Caco-2 (cell line): Measurements from ENCODE around the gene GOLGA6A. TPM values are rescaled to one million over a fixed set of nuclear protein-coding genes. Genes with fewer than 3 reads are reported as not detected.
"Not testable (repeated sequence)": the region's sequence is repeated elsewhere in the genome, so short reads cannot be mapped to it uniquely, and the experiment has no call there.

ENCODE experiments used
- BruUV-seq: library from RNA; stranded (reverse); fragments of 400-500 nt; replicated peaks from 2 replicates; lab custom pipeline; 2021; lab: Mats Ljungman, UMichigan
- CTCF ChIA-PET: fragments of 300-600 bp; sonication (Branson Sonifier 250); formaldehyde crosslinking; loops from one replicate; lab custom pipeline; 2022; ENCODE audit warnings: antibody characterized with exemption; lab: Charles Lee
- POLR2A ChIA-PET: fragments of 300-600 bp; sonication (Branson Sonifier 250); formaldehyde crosslinking; loops from one replicate; lab custom pipeline; 2022; ENCODE audit warnings: antibody characterized with exemption; lab: Charles Lee
- DNase-seq, 2 experiments: peaks; one replicate each; pipeline versions ENCODE4 v3.0.0 to v3.0.0-alpha.2; 2020 to 2022
- H3K27me3 ChIP-seq: replicated peaks from 2 replicates; pipeline ENCODE4 v1.6.0; 2011; ENCODE audit warnings: low read length; ENCODE audit not compliant: control insufficient read depth, insufficient read depth
- H3K36me3 ChIP-seq: 2 replicates; pipeline ENCODE4 v1.5.1; 2011; ENCODE audit warnings: low read length; ENCODE audit not compliant: control insufficient read depth, insufficient read depth
- H3K4me1 ChIP-seq: fragments of 250-450 bp; sonication (Bioruptor Pico); 2 replicates; pipeline ENCODE4 v1.5.1; 2020; ENCODE audit warnings: mild to moderate bottlenecking
- H3K4me3 ChIP-seq: 2 replicates; pipeline ENCODE4 v1.5.1; 2011; ENCODE audit warnings: low read depth, mild to moderate bottlenecking, control low read depth, low read length
- H3K9me3 ChIP-seq: fragments of 250-450 bp; sonication (Bioruptor Pico); 2 replicates; pipeline ENCODE4 v1.5.1; 2020; ENCODE audit warnings: mild to moderate bottlenecking, moderate library complexity
- H3K27ac Mint-ChIP-seq: one replicate; pipeline ENCODE4 v1.8.0; 2022; ENCODE audit warnings: mixed read lengths; ENCODE audit not compliant: unreplicated experiment
- H3K27me3 Mint-ChIP-seq: one replicate; pipeline ENCODE4 v1.8.0; 2022; ENCODE audit warnings: mixed read lengths; ENCODE audit not compliant: insufficient read depth, unreplicated experiment
- H3K36me3 Mint-ChIP-seq: one replicate; pipeline ENCODE4 v1.8.0; 2022; ENCODE audit warnings: mild to moderate bottlenecking, mixed read lengths; ENCODE audit not compliant: insufficient read depth, unreplicated experiment
- H3K4me1 Mint-ChIP-seq: one replicate; pipeline ENCODE4 v1.8.0; 2022; ENCODE audit warnings: low read depth, mixed read lengths; ENCODE audit not compliant: unreplicated experiment
- H3K4me3 Mint-ChIP-seq: one replicate; pipeline ENCODE4 v1.8.0; 2022; ENCODE audit warnings: mild to moderate bottlenecking, moderate library complexity, mixed read lengths; ENCODE audit not compliant: unreplicated experiment
- H3K9me3 Mint-ChIP-seq: one replicate; pipeline ENCODE4 v1.8.0; 2022; ENCODE audit warnings: mixed read lengths; ENCODE audit not compliant: unreplicated experiment
- intact Hi-C: fragments of 100-400 bp; cut with micrococcal nuclease; formaldehyde crosslinking; loops from one replicate; pipeline ENCODE4 v1.10.0; 2022; ENCODE audit not compliant: unreplicated experiment
- total RNA-seq: library from RNA; stranded (reverse); gene quantifications from 2 replicates; pipeline ENCODE4 v1.2.3, GENCODE V29; 2022
- TF ChIP-seq, protein P1 (sequence below), 2 experiments: fragments of 200-600 bp in 1 of 2; IDR thresholded peaks; 1 replicate in 1 of 2; 2 replicates in 1 of 2; pipeline versions ENCODE4 v1.5.1 to v1.8.0; 2011 to 2022; ENCODE audit warnings: antibody characterized with exemption in 1 of 2, control low read depth in 1 of 2, inconsistent platforms in 1 of 2, low read depth in 1 of 2, low read length in 1 of 2, mild to moderate bottlenecking in 1 of 2, moderate library complexity in 1 of 2; ENCODE audit not compliant: insufficient read depth in 1 of 2, severe bottlenecking in 1 of 2, unreplicated experiment in 1 of 2

Gene GOLGA6A
- total RNA-seq, 1 experiment from 2014 or later = not detected

DNA sequence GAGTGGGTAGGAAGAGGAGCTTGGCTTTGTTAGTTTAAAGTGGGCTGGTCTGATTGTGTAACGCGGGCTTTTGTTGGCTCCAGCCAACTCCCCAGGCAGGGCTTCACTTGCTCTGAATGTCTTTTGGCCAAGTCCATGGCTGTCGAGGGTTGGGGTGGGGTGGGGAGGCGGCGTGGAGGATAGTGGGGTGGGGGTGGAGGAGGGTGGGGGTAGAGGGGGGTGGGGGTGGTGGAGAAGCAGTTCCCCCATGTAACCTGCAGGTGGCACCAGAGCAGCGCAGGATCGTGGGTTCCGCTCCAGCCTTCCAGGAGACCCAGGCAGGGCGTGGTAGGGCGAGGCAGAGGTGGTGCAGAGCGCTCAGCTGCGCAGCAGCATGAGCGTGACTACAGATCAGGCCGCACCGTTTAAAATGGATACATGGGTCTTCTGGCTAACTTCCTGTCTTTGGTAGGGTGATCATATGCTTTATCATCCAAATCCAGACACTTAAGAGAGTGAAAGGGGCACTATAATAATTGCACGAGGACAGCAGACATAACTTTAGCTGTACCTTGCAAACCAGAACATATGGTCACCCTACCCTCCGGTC is 28.3 kb downstream of the GOLGA6A start:
- Mint-ChIP-seq H3K4me1 (no peaks in the 10 kb centered on the region), H3K9me3 (no peaks in the 10 kb centered on the region), H3K4me3 (no peak overlapping the region), H3K27ac (no peak overlapping the region), H3K36me3 (no peaks in the 10 kb centered on the region), H3K27me3 (peaks cover 15% of the 10 kb centered on the region)
- TF ChIP-seq, protein P1, sequence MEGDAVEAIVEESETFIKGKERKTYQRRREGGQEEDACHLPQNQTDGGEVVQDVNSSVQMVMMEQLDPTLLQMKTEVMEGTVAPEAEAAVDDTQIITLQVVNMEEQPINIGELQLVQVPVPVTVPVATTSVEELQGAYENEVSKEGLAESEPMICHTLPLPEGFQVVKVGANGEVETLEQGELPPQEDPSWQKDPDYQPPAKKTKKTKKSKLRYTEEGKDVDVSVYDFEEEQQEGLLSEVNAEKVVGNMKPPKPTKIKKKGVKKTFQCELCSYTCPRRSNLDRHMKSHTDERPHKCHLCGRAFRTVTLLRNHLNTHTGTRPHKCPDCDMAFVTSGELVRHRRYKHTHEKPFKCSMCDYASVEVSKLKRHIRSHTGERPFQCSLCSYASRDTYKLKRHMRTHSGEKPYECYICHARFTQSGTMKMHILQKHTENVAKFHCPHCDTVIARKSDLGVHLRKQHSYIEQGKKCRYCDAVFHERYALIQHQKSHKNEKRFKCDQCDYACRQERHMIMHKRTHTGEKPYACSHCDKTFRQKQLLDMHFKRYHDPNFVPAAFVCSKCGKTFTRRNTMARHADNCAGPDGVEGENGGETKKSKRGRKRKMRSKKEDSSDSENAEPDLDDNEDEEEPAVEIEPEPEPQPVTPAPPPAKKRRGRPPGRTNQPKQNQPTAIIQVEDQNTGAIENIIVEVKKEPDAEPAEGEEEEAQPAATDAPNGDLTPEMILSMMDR (IDR thresholded peaks at IDR 0.05; ENCODE audit: insufficient read depth in 1 of 2, low read depth in 1 of 2, low read length in 1 of 2, severe bottlenecking in 1 of 2, unreplicated experiment in 1 of 2) = peak; percentile 59 to 61
- no peaks in the 10 kb centered on the region for H3K36me3 ChIP-seq
- intact Hi-C loops = loop anchor here (5.0 kb wide), 1 partner anchor 268 kb away; no protein-coding TSS in a partner anchor
- H3K4me1 ChIP-seq = no peaks in the 10 kb centered on the region
- H3K9me3 ChIP-seq = no peaks in the 10 kb centered on the region
- H3K27me3 ChIP-seq = no peaks in the 10 kb centered on the region
- no peak overlapping the region for H3K4me3 ChIP-seq
- peak; percentile 62 to 67 for DNase-seq
- ChIA-PET POLR2A (no interaction called here), CTCF (interaction anchor here (0.7 to 1.1 kb wide), 5 partner anchors 11 to 256 kb away, joined by 3 to 6 read pairs (median 3); no protein-coding TSS in a partner anchor)
- BruUV-seq = no TSS peak

DNA sequence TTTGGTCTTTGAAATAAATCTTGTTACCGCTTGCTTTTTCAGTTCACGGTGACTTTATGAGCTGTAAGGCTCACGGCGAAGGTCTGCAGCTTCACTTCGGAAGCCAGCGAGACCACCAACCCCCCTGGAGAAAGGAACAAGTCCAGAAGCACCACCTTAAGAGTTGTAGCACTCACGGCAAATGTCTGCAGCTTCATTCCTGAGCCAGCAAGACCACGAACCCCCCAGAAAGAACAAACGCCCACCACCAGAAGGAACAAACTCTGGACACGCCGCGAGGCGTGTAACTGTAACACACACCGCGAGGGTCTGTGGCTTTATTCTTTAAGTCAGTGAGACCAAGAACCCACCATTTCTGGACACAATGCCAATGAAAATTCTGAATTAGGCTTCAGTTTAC is 28.8 kb downstream of the GOLGA6A start:
- DNase-seq = no peak
- H3K4me3 Mint-ChIP-seq = no peak overlapping the region
- intact Hi-C loops = loop anchor here (5.0 kb wide), 1 partner anchor 269 kb away; no protein-coding TSS in a partner anchor
- H3K4me1 Mint-ChIP-seq = no peaks in the 10 kb centered on the region
- Histone ChIP-seq H3K4me1 (no peaks in the 10 kb centered on the region), H3K9me3 (no peaks in the 10 kb centered on the region), H3K27me3 (no peaks in the 10 kb centered on the region), H3K36me3 (no peaks in the 10 kb centered on the region), H3K4me3 (no peak overlapping the region)
- CTCF ChIA-PET = interaction anchor here (1.0 to 1.1 kb wide), 3 partner anchors 11 to 254 kb away, joined by 3 to 6 read pairs (median 5); no protein-coding TSS in a partner anchor
- H3K27ac Mint-ChIP-seq = no peak overlapping the region
- peaks cover 15% of the 10 kb centered on the region for H3K27me3 Mint-ChIP-seq
- POLR2A ChIA-PET = no interaction called here
- TF ChIP-seq, protein P1 (IDR thresholded peaks at IDR 0.05; ENCODE audit: insufficient read depth in 1 of 2, low read depth in 1 of 2, low read length in 1 of 2, severe bottlenecking in 1 of 2, unreplicated experiment in 1 of 2) = no peak
- H3K36me3 Mint-ChIP-seq = no peaks in the 10 kb centered on the region
- no peaks in the 10 kb centered on the region for H3K9me3 Mint-ChIP-seq
- no TSS peak for BruUV-seq

DNA sequence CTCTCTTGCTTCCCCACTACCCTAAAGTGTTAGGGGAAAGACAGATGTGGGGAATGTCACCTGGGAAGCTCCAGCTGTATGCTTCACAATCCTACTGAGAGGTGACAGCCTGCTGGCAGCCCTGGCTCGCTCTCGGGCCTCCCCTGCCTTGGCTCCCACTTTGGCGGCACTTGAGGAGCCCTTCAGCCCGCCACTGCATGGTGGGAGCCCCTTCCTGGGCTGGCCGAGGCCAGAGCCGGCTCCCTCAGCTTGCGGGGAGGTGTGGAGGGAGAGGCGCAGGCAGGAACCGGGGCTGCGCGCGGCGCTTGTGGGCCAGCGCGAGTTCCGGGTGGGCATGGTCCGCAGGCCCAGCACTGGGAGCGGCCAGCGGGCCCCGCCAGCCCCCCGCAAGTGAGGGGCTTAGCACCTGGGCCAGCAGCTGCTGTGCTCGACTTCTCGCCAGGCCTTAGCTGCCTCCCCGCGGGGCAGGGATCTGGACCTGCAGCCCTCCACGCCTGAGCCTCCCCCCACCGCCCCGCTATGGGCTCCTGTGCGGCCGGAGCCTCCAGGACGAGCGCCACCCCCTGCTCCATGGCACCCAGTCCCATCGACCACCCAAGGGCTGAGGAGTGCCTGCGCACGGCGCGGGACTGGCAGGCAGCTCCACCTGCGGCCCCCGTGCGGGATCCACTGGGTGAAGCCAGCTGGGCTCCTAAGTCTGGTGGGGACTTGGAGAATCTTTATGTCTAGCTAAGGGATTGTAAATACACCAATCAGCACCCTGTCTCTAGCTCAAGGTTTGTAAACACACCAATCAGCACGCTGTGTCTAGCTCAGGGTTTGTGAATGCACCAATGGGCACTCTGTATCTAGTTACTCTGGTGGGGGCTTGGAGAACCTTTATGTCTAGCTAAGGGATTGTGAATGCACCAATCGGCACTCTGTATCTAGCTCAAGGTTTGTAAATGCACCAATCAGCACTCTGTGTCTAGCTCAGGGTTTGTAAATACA is 29.8 kb downstream of the GOLGA6A start:
- H3K27ac Mint-ChIP-seq, H3K36me3 Mint-ChIP-seq, H3K4me3 ChIP-seq, H3K27me3 Mint-ChIP-seq, POLR2A ChIA-PET, DNase-seq, H3K27me3 ChIP-seq, H3K9me3 Mint-ChIP-seq, H3K9me3 ChIP-seq, BruUV-seq, H3K4me1 Mint-ChIP-seq, H3K36me3 ChIP-seq, H3K4me3 Mint-ChIP-seq, H3K4me1 ChIP-seq: not testable (repeated sequence)
- intact Hi-C loops = loop anchor here (5.0 kb wide), 1 partner anchor 270 kb away; no protein-coding TSS in a partner anchor
- CTCF ChIA-PET = interaction anchor here (0.6 to 1.3 kb wide), 6 partner anchors 12 to 494 kb away, joined by 3 to 8 read pairs (median 5); no protein-coding TSS in a partner anchor
